GM12873 (cell line): ENCODE measurements around the gene SBF2.

ENCODE experiments used
- TF ChIP-seq, protein P1 (sequence below): IDR thresholded peaks from 2 replicates; pipeline ENCODE4 v1.5.1; 2012; ENCODE audit warnings: low read depth, mild to moderate bottlenecking, moderate library complexity, low read length, control low read depth; ENCODE audit not compliant: insufficient read depth; ENCODE audit errors: missing control alignments

Gene SBF2

DNA sequence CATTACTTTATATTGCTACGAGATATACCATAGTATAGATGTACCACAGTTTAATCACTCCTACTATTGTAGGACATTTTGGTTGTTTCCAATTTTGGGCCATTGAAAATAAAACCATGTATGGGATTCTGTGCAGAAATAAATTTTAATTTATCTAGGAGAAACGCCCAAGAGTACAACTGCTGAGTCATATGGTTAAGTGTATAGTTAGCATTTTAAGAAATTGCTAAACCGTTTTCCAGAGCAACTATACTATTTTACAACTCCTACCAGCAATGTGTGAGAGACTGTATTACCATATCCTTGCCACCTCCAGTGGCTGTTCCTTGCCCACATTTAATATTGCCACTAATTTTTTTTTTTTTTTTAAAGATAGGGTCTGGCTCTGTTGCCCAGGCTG, 163.1 kb downstream of the SBF2 start:
- TF ChIP-seq, protein P1, sequence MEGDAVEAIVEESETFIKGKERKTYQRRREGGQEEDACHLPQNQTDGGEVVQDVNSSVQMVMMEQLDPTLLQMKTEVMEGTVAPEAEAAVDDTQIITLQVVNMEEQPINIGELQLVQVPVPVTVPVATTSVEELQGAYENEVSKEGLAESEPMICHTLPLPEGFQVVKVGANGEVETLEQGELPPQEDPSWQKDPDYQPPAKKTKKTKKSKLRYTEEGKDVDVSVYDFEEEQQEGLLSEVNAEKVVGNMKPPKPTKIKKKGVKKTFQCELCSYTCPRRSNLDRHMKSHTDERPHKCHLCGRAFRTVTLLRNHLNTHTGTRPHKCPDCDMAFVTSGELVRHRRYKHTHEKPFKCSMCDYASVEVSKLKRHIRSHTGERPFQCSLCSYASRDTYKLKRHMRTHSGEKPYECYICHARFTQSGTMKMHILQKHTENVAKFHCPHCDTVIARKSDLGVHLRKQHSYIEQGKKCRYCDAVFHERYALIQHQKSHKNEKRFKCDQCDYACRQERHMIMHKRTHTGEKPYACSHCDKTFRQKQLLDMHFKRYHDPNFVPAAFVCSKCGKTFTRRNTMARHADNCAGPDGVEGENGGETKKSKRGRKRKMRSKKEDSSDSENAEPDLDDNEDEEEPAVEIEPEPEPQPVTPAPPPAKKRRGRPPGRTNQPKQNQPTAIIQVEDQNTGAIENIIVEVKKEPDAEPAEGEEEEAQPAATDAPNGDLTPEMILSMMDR, result no peak

DNA sequence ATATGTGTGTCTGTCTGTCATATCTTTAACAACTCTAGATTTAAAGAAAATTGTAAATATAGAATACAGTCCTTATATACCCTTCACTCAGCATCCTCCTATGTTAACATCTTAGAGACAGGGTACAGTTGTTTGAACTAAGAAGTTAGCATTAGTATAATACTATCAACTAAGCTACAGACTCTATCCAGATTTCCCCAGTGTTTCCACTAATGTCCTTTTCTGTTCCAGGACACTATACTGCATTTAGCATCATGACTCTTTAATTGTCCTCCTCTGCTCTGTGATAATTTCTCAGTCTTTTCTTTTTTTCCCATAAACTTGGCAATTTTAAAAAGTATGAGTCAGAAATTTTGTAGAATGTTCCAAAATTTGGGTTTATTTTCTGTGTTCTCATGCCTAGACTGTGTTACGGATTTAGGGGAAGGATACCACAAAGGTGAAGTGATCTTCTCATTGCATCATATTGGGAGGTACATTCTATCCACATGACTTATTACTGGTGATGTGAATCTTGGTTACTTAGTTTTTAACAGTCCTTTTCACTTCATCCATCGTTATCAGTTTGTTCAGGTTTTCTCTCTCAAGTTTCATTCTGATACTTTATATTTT, 168.4 kb downstream of the SBF2 start:
- TF ChIP-seq, protein P1, result no peak

DNA sequence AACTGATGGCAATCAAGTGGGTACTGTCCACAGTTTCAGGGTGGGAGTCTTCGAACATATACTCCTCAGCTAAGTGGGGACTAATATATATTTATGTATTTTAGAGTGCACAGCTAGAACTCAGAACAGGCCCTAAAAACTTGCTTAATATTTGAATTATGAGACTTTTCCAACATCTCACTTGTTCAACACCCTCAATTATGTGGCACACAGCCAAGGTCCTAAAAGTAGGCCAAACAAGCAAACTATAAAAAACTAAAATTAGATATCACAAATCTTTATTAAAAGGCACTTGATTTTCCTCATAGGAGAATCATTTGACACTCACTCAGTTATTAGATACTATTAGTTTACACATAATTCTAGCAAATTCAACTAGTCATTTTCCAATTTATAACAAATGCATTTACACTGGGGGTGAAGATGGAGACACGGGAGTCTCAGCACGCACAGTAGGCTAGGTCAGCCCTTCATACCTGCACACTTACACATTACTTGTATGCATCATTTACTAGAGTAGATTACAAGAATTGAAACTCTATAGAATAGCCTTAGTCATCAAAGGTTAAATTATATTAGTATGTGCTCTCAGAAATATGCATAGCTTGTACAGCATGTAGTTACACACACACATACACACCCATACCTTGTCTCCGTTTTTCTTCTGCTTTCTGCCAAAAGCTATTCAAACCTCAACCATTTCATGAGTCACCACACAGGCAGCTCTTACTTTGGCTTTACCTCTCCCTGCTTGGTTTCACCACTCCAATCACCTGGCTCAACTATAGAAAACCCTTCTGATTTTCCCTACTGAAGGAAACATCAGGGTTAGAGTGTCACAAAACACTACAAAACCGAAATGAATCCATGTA, 171.5 kb downstream of the SBF2 start:
- TF ChIP-seq, protein P1, result no peak

DNA sequence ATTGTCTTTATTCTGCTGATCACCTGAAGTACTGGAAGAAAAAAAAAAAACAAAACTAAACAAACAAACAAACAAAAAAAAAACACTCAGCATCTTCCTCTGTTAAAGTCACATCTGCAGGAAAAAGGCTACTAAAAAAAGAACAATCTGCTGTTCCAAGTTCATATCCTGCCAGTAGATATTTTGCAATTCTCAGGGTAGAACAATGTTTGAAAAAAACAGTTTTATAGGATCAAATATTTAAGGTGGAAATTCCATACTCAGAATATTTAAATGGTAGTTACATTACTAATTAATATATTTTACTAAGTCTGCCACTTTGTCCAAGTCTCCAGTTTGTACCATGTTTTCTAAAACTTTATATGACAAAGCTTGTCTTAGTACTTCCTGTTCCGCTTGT, 175.2 kb downstream of the SBF2 start:
- TF ChIP-seq, protein P1, result no peak

DNA sequence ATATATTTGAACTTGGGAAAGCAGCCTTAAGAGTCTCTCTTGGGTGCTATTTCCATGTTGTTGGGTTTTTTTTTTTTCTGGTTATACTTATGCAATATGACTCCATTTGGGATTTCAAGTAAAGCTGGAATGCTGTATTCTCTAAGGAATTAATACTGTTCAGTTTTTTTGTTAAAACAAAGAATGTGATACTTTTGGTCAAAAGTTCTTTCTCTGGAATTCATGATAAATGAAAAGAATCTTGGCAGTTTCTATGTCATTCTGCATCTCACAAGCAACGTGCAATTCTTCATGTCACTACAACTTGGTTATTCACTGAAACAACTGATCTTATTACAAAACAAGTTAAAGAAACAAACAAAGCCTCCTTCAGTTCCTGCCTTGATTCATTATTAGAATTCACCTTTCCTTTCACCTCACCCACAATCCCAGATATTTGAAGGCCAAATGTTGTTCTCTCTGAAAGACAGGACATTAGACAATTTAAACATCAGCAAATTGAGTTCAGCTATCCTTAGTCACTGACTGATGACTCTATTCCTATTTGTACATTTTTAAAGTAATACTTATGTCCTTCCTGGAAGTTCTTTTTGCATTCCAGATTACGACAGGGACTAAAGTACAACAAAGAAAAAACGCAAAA, 176.2 kb downstream of the SBF2 start:
- TF ChIP-seq, protein P1, result no peak

DNA sequence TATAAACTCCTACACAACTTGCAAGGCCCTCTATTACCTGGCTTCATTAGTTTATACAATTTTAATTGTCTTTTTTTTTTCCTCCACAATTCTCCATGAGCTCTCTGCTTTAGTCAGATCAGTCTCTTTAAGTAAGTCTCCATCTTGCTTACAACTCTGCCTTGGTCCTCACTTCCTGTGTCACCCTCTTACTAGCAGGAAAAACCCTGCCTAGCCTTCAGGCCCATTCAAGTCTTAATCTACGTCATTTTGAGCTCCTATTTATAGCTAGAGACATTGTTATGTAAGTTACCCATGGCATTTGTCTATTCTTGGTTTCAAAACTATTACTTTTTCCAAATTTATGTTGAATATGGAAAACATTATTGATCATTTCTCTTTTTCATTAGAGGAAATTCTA, 177.4 kb downstream of the SBF2 start:
- TF ChIP-seq, protein P1, result no peak
